Endometrium (tissue), 2 donors: Measurements from ENCODE around the gene NR3C2.

ENCODE experiments used
- FAIRE-seq: peaks from 2 replicates; lab custom pipeline; 2012; peaks lifted over from hg19 to GRCh38; lab: Jason Lieb, UNC
- donor health status: control.
- donor health status: control.

Gene NR3C2

GRCh38 chr4:148441986-148442831, at the start of gene NR3C2:
NR3C2 (minus strand) TSS chr4:148442414.
- peak; percentile 95 for FAIRE-seq

- FAIRE-seq, result no peak
Measured at GRCh38 chr4:148487181-148487580, 45.0 kb upstream of the NR3C2 start.

GRCh38 chr4:148481636-148482035, 39.4 kb upstream of the NR3C2 start:
- no peak for FAIRE-seq

GRCh38 chr4:148477276-148477675, 35.1 kb upstream of the NR3C2 start:
- no peak for FAIRE-seq

- FAIRE-seq, result no peak
Measured at GRCh38 chr4:148469938-148470337, 27.7 kb upstream of the NR3C2 start.

GRCh38 chr4:148454835-148455234, 12.6 kb upstream of the NR3C2 start:
- no peak for FAIRE-seq

- FAIRE-seq, result no peak
Measured at GRCh38 chr4:148453833-148454232, 11.6 kb upstream of the NR3C2 start.

GRCh38 chr4:148452970-148453369, 10.8 kb upstream of the NR3C2 start:
- no peak for FAIRE-seq

GRCh38 chr4:148449921-148450320, 7.7 kb upstream of the NR3C2 start:
- FAIRE-seq, result no peak

GRCh38 chr4:148448141-148448540, 5.9 kb upstream of the NR3C2 start:
- peak; percentile 78 for FAIRE-seq

- no peak for FAIRE-seq
Measured at GRCh38 chr4:148447681-148448080, 5.5 kb upstream of the NR3C2 start.

- no peak for FAIRE-seq
Measured at GRCh38 chr4:148445860-148446330, 3.7 kb upstream of the NR3C2 start.

GRCh38 chr4:148445071-148445859, 3.1 kb upstream of the NR3C2 start:
- FAIRE-seq, result no peak

- no peak for FAIRE-seq
Measured at GRCh38 chr4:148444296-148445070, 2.3 kb upstream of the NR3C2 start.

- no peak for FAIRE-seq
Measured at GRCh38 chr4:148443512-148444295, 1.5 kb upstream of the NR3C2 start.

GRCh38 chr4:148442832-148443511, 758 bp upstream of the NR3C2 start:
- FAIRE-seq, result peak; percentile 46

GRCh38 chr4:148441624-148441985, 609 bp downstream of the NR3C2 start:
- no peak for FAIRE-seq

- FAIRE-seq, result no peak
Measured at GRCh38 chr4:148438047-148438446, 4.2 kb downstream of the NR3C2 start.

- FAIRE-seq, result no peak
Measured at GRCh38 chr4:148437439-148437838, 4.8 kb downstream of the NR3C2 start.

- no peak for FAIRE-seq
Measured at GRCh38 chr4:148436512-148436911, 5.7 kb downstream of the NR3C2 start.
